Endothelial cell (in vitro differentiated cells): ENCODE results near the gene KCNG2. TPM values are rescaled to one million over a fixed set of nuclear protein-coding genes. Genes with fewer than 3 reads are reported as not detected.

ENCODE experiments used
- DNase-seq: peaks from one replicate; pipeline ENCODE4 v3.0.0; 2021; ENCODE audit warnings: low spot score
- H3K27ac Mint-ChIP-seq: one replicate; pipeline ENCODE4 v1.8.0; 2021; ENCODE audit warnings: mixed read lengths, inconsistent platforms; ENCODE audit not compliant: unreplicated experiment
- H3K27me3 Mint-ChIP-seq: one replicate; pipeline ENCODE4 v1.8.0; 2021; ENCODE audit warnings: mild to moderate bottlenecking, moderate library complexity, mixed read lengths, inconsistent platforms; ENCODE audit not compliant: unreplicated experiment
- H3K36me3 Mint-ChIP-seq: one replicate; pipeline ENCODE4 v1.8.0; 2021; ENCODE audit warnings: mild to moderate bottlenecking, low read depth, mixed read lengths, inconsistent platforms; ENCODE audit not compliant: unreplicated experiment
- H3K4me1 Mint-ChIP-seq: one replicate; pipeline ENCODE4 v1.8.0; 2021; ENCODE audit warnings: mild to moderate bottlenecking, mixed read lengths, inconsistent platforms; ENCODE audit not compliant: unreplicated experiment
- H3K4me3 Mint-ChIP-seq: one replicate; pipeline ENCODE4 v1.8.0; 2021; ENCODE audit warnings: mild to moderate bottlenecking, mixed read lengths, inconsistent platforms; ENCODE audit not compliant: unreplicated experiment
- H3K9me3 Mint-ChIP-seq: one replicate; pipeline ENCODE4 v1.8.0; 2021; ENCODE audit warnings: mixed read lengths, inconsistent platforms; ENCODE audit not compliant: unreplicated experiment
- CTCF ChIP-seq: fragments of 200-600 bp; sonication (generic); IDR thresholded peaks from one replicate; pipeline ENCODE4 v1.5.0; 2021; ENCODE audit warnings: antibody characterized with exemption; ENCODE audit not compliant: unreplicated experiment
- total RNA-seq: library from RNA; stranded (reverse); fragmentation: NEBNext Ultra II Directional; extraction: Animal tissue kit (Norgen Biotek cat#: 25700); gene quantifications from one replicate; pipeline ENCODE4 v1.2.1, GENCODE V29; 2021; ENCODE audit not compliant: unreplicated experiment

Gene KCNG2
- total RNA-seq, 1 donor from 2014 or later, result 0.56 TPM

- peak overlapping the region; percentile 0 for H3K4me3 Mint-ChIP-seq
- peaks cover 8% of the 10 kb centered on the region for H3K27me3 Mint-ChIP-seq
- no peak for TF ChIP-seq CTCF
- H3K9me3 Mint-ChIP-seq, result no peaks in the 10 kb centered on the region
- H3K4me1 Mint-ChIP-seq, result peaks cover 4% of the 10 kb centered on the region
- peaks cover 26% of the 10 kb centered on the region for H3K36me3 Mint-ChIP-seq
- H3K27ac Mint-ChIP-seq, result no peak overlapping the region
- no peak for DNase-seq
Observed at GRCh38 chr18:79942211-79942610, 144.5 kb downstream of the KCNG2 start.

- peaks cover 26% of the 10 kb centered on the region for H3K36me3 Mint-ChIP-seq
- no peak for DNase-seq
- H3K4me3 Mint-ChIP-seq, result no peak overlapping the region
- H3K4me1 Mint-ChIP-seq, result peaks cover 4% of the 10 kb centered on the region
- H3K27ac Mint-ChIP-seq, result no peak overlapping the region
- peaks cover 8% of the 10 kb centered on the region for H3K27me3 Mint-ChIP-seq
- no peak for TF ChIP-seq CTCF
- no peaks in the 10 kb centered on the region for H3K9me3 Mint-ChIP-seq
Observed at GRCh38 chr18:79942786-79943607, 145.3 kb downstream of the KCNG2 start.

GRCh38 chr18:79943608-79944125 lies 145.9 kb downstream of the KCNG2 start:
- no peak for DNase-seq
- H3K27me3 Mint-ChIP-seq, result peaks cover 8% of the 10 kb centered on the region
- no peak overlapping the region for H3K4me3 Mint-ChIP-seq
- H3K4me1 Mint-ChIP-seq, result peaks cover 4% of the 10 kb centered on the region
- H3K27ac Mint-ChIP-seq, result no peak overlapping the region
- TF ChIP-seq CTCF, result no peak
- peaks cover 25% of the 10 kb centered on the region for H3K36me3 Mint-ChIP-seq
- H3K9me3 Mint-ChIP-seq, result no peaks in the 10 kb centered on the region

- Mint-ChIP-seq H3K27ac (no peak overlapping the region), H3K27me3 (peaks cover 11% of the 10 kb centered on the region), H3K4me3 (no peak overlapping the region), H3K4me1 (peaks cover 4% of the 10 kb centered on the region), H3K9me3 (no peaks in the 10 kb centered on the region), H3K36me3 (peaks cover 29% of the 10 kb centered on the region)
- no peak for DNase-seq
- TF ChIP-seq CTCF, result no peak
Observed at GRCh38 chr18:79944126-79944731, 146.5 kb downstream of the KCNG2 start.

GRCh38 chr18:79944746-79945117 lies 147.0 kb downstream of the KCNG2 start:
- Mint-ChIP-seq H3K4me3 (no peak overlapping the region), H3K27me3 (peaks cover 11% of the 10 kb centered on the region), H3K9me3 (no peaks in the 10 kb centered on the region), H3K4me1 (peaks cover 7% of the 10 kb centered on the region), H3K36me3 (peaks cover 27% of the 10 kb centered on the region), H3K27ac (no peak overlapping the region)
- no peak for DNase-seq
- no peak for TF ChIP-seq CTCF
